Epidermal melanocyte (primary cell): ENCODE measurements around the gene CDK15.
A peak's percentile ranks its signal among the peaks of the same experiment; 100 is the strongest.
"Not testable (repeated sequence)": the region's sequence is repeated elsewhere in the genome, so short reads cannot be mapped to it uniquely, and the experiment has no call there.

Experiments used
- DNase-seq: peaks from one replicate; pipeline ENCODE4 v3.0.0; 2011; ENCODE audit warnings: low spot score; ENCODE audit not compliant: insufficient read length

Gene CDK15

GRCh38 chr2:201789395-201789794, 16.9 kb upstream of the CDK15 start:
- DNase-seq, result no peak

GRCh38 chr2:201790291-201790690, 16.0 kb upstream of the CDK15 start:
- DNase-seq, result no peak

GRCh38 chr2:201790989-201791388, 15.3 kb upstream of the CDK15 start:
- no peak for DNase-seq

- DNase-seq, result no peak
These were observed 12.7 kb upstream of the CDK15 start for GRCh38 chr2:201793631-201794030.

- DNase-seq, result no peak
These were observed 12.0 kb upstream of the CDK15 start for GRCh38 chr2:201794294-201794693.

GRCh38 chr2:201795607-201796477, 10.5 kb upstream of the CDK15 start:
- peak; percentile 77 for DNase-seq

- DNase-seq, result no peak
These were observed 9.9 kb upstream of the CDK15 start for GRCh38 chr2:201796478-201796865.

GRCh38 chr2:201797175-201797840, 9.0 kb upstream of the CDK15 start:
- DNase-seq, result no peak

- DNase-seq, result no peak
These were observed 8.0 kb upstream of the CDK15 start for GRCh38 chr2:201798252-201798913.

GRCh38 chr2:201798914-201799285, 7.4 kb upstream of the CDK15 start:
- not testable (repeated sequence) for DNase-seq

GRCh38 chr2:201807452-201807999, 1.2 kb downstream of the CDK15 start:
- peak; percentile 63 for DNase-seq

GRCh38 chr2:201808027-201808426, 1.7 kb downstream of the CDK15 start:
- DNase-seq, result no peak

- DNase-seq, result no peak
These were observed 3.3 kb downstream of the CDK15 start for GRCh38 chr2:201809633-201810032.

GRCh38 chr2:201810604-201811003, 4.3 kb downstream of the CDK15 start:
- not testable (repeated sequence) for DNase-seq

- no peak for DNase-seq
These were observed 7.8 kb downstream of the CDK15 start for GRCh38 chr2:201813996-201814760.

GRCh38 chr2:201816657-201817575, 10.6 kb downstream of the CDK15 start:
- no peak for DNase-seq

- no peak for DNase-seq
These were observed 14.2 kb downstream of the CDK15 start for GRCh38 chr2:201820383-201821007.

GRCh38 chr2:201821080-201821479, 14.7 kb downstream of the CDK15 start:
- DNase-seq, result no peak

- DNase-seq, result no peak
These were observed 17.9 kb downstream of the CDK15 start for GRCh38 chr2:201824212-201824611.

GRCh38 chr2:201827621-201828020, 21.3 kb downstream of the CDK15 start:
- no peak for DNase-seq
